Body of pancreas (tissue), 4 donors: ENCODE data around the gene LDLRAP1. TPM values are rescaled to one million over a fixed set of nuclear protein-coding genes. Genes with fewer than 3 reads are reported as not detected.

ENCODE experiments used
- ATAC-seq: fragments of 150-250 bp; one replicate; pipeline ENCODE4 v1.9.1; 2016
- DNase-seq, 4 donors: peaks; one replicate each; pipeline ENCODE4 v3.0.0-alpha.2; 2019
- H3K27ac ChIP-seq, 4 donors: fragments of 200-600 bp; sonication (generic); 1 replicate in 3 of 4; 2 replicates in 1 of 4; pipeline versions ENCODE4 v1.5.1 to v1.6.1; 2016 to 2019; ENCODE audit warnings: mild to moderate bottlenecking in 1 of 4, mixed read lengths in 1 of 4, moderate library complexity in 1 of 4
- H3K27me3 ChIP-seq, 2 donors: fragments of 200-600 bp; sonication (generic); one replicate each; pipeline ENCODE4 v1.6.0; 2016; ENCODE audit warnings: mild to moderate bottlenecking in 1 of 2
- H3K36me3 ChIP-seq, 2 donors: fragments of 200-600 bp; sonication (generic); replicated peaks in 1 of 2; 2 replicates each; pipeline ENCODE4 v1.5.1; 2016; ENCODE audit warnings: low read depth in 2 of 2; ENCODE audit not compliant: insufficient read depth in 1 of 2
- H3K4me1 ChIP-seq: fragments of 200-600 bp; sonication (generic); one replicate; pipeline ENCODE4 v1.6.0; 2016
- H3K4me3 ChIP-seq, 2 donors: fragments of 200-600 bp; sonication (generic); 1 replicate in 1 of 2; 2 replicates in 1 of 2; pipeline ENCODE4 v1.5.1; 2016 to 2019
- H3K9me3 ChIP-seq, 3 donors: fragments of 200-600 bp; sonication (generic); 1 replicate in 2 of 3; 2 replicates in 1 of 3; pipeline ENCODE4 v1.5.1; 2016
- CTCF ChIP-seq, 7 experiments: fragments of 450-650 bp in 4 of 7; fragments of 200-600 bp in 3 of 7; sonication (generic) in 3 of 7; IDR thresholded peaks; one replicate each; pipeline ENCODE4 v1.5.1; 2016 to 2019; ENCODE audit warnings: antibody characterized with exemption in 7 of 7
- POLR2A ChIP-seq, 3 donors: fragments of 450-650 bp; IDR thresholded peaks; one replicate each; pipeline ENCODE4 v1.6.1; 2016; ENCODE audit warnings: antibody characterized with exemption in 3 of 3, mild to moderate bottlenecking in 2 of 3
- WGBS, 2 donors: methylation state at CpG; one replicate each; pipeline ENCODE4 v1.1.5; 2017; 5-methylcytosine and 5-hydroxymethylcytosine counted together
- intact Hi-C: fragments of 100-400 bp; cut with DNase I; formaldehyde crosslinking; loops from one replicate; pipeline ENCODE4 v1.15.1; 2023
- total RNA-seq, 2 donors: library from RNA; depleted of rRNA; stranded (reverse); fragments of >200 nt; gene quantifications; one replicate each; pipeline ENCODE4 v1.1.0, GENCODE V29; 2016

LDLRAP1 gene
- total RNA-seq, 2 donors from 2014 or later, result 20.8 to 23.7 TPM

GRCh38 chr1:25613091-25613490 is 69.7 kb downstream of the LDLRAP1 start:
- Histone ChIP-seq H3K27ac (no peak overlapping the region), H3K27me3 (no peaks in the 10 kb centered on the region), H3K36me3 (no peaks in the 10 kb centered on the region), H3K9me3 (no peaks in the 10 kb centered on the region), H3K4me1 (peaks cover 19% of the 10 kb centered on the region), H3K4me3 (no peak overlapping the region)
- TF ChIP-seq POLR2A (IDR thresholded peaks at IDR 0.05) (no peak), CTCF (IDR thresholded peaks at IDR 0.05) (no peak)
- ATAC-seq (no peak), DNase-seq (no peak)
- intact Hi-C loops, result loop anchor here (5.0 kb wide), 1 partner anchor 194 kb away; no protein-coding TSS in a partner anchor
- WGBS, 2 donors, result 88 to 96% methylated on average over 3 of the region's 3 CpGs

- intact Hi-C loops, result loop anchor here (5.0 kb wide), 1 partner anchor 193 kb away; no protein-coding TSS in a partner anchor
- no peak for ATAC-seq
- Histone ChIP-seq H3K27ac (no peak overlapping the region), H3K4me1 (peaks cover 20% of the 10 kb centered on the region), H3K4me3 (no peak overlapping the region), H3K36me3 (no peaks in the 10 kb centered on the region), H3K9me3 (no peaks in the 10 kb centered on the region), H3K27me3 (no peaks in the 10 kb centered on the region)
- TF ChIP-seq CTCF (IDR thresholded peaks at IDR 0.05), result no peak
- TF ChIP-seq POLR2A (IDR thresholded peaks at IDR 0.05), result no peak
- WGBS, 2 donors, result 58 to 62% methylated on average over 4 of the region's 4 CpGs
- DNase-seq, result no peak
Measured at GRCh38 chr1:25614501-25615171, 71.2 kb downstream of the LDLRAP1 start.

GRCh38 chr1:25615172-25615541 is 71.8 kb downstream of the LDLRAP1 start:
- Histone ChIP-seq H3K4me1 (peaks cover 21% of the 10 kb centered on the region), H3K27me3 (no peaks in the 10 kb centered on the region), H3K4me3 (no peak overlapping the region), H3K27ac (no peak overlapping the region), H3K36me3 (no peaks in the 10 kb centered on the region), H3K9me3 (no peaks in the 10 kb centered on the region)
- DNase-seq (no peak), ATAC-seq (no peak)
- TF ChIP-seq POLR2A (IDR thresholded peaks at IDR 0.05) (no peak), CTCF (IDR thresholded peaks at IDR 0.05) (no peak)
- WGBS, 2 donors, result 66 to 76% methylated on average over 7 of the region's 7 CpGs
- intact Hi-C loops, result no loop called here

- TF ChIP-seq POLR2A (IDR thresholded peaks at IDR 0.05) (no peak), CTCF (IDR thresholded peaks at IDR 0.05) (no peak)
- Histone ChIP-seq H3K4me3 (peak overlapping the region in 1 of 2 donors; percentile 4), H3K4me1 (peaks cover 24% of the 10 kb centered on the region), H3K9me3 (no peaks in the 10 kb centered on the region), H3K27ac (peak overlapping the region; percentile 38 to 74 (median 65)), H3K27me3 (no peaks in the 10 kb centered on the region), H3K36me3 (no peaks in the 10 kb centered on the region)
- DNase-seq (no peak), ATAC-seq (no peak)
- intact Hi-C loops, result no loop called here
- WGBS, 2 donors, result 19 to 29% methylated on average over 9 to 12 of the region's 12 CpGs
Measured at GRCh38 chr1:25615563-25616094, 72.2 kb downstream of the LDLRAP1 start.
